GM19467 (cell line): ENCODE measurements around the gene CLIP1.
"Not testable (repeated sequence)": the region's sequence is repeated elsewhere in the genome, so short reads cannot be mapped to it uniquely, and the experiment has no call there.

Source experiments
- ATAC-seq: cut with Tn5 transposase; IDR thresholded peaks from one replicate; pipeline ENCODE4 v1.9.1; 2021; ENCODE audit warnings: mild to moderate bottlenecking, moderate library complexity; ENCODE audit not compliant: unreplicated experiment

CLIP1 gene

GRCh38 chr12:122260735-122261134, 161.7 kb downstream of the CLIP1 start:
- ATAC-seq, result not testable (repeated sequence)

GRCh38 chr12:122258939-122259338, 163.5 kb downstream of the CLIP1 start:
- ATAC-seq, result not testable (repeated sequence)

DNA sequence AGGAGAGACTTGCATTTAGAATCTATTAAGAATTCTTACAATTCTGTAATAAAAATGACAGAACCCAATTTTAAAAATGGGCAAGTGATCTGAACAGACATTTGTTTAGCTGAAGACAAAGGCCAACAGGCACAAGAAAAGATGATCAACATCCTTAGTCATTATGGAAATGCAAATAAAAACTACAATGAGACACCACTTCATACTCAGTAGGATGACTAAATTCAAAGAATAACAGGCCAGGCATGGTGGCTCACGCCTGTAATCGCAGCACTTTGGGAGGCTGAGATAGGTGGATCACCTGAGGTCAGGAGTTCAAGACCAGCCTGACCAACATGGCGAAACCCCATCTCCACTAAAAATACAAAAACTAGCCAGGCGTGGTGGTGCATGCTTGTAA, 164.0 kb downstream of the CLIP1 start:
- not testable (repeated sequence) for ATAC-seq

GRCh38 chr12:122250536-122250935, 171.9 kb downstream of the CLIP1 start:
- no peak for ATAC-seq

GRCh38 chr12:122250047-122250446, 172.4 kb downstream of the CLIP1 start:
- ATAC-seq, result no peak

DNA sequence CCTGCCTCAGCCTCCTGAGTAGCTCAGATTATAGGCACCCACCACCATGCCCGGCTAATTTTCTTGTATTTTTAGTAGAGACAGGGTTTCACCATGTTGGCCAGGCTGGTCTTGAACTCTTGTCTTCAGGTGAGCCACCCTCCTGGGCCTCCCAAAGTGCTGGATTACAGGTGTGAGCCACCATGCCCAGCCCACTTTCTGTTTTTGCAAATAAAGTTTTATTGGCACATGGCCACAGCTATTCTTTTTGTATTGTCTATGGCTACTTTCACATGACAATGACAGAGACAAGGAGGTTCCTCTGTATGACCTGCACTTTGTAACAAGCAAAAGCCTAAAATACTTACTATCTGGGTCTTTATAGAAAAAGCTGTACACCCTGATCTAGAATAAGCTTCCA, 176.9 kb downstream of the CLIP1 start:
- ATAC-seq, result no peak

- no peak for ATAC-seq
These were observed 177.7 kb downstream of the CLIP1 start for GRCh38 chr12:122244565-122245371.

GRCh38 chr12:122243965-122244364, 178.5 kb downstream of the CLIP1 start:
- no peak for ATAC-seq

DNA sequence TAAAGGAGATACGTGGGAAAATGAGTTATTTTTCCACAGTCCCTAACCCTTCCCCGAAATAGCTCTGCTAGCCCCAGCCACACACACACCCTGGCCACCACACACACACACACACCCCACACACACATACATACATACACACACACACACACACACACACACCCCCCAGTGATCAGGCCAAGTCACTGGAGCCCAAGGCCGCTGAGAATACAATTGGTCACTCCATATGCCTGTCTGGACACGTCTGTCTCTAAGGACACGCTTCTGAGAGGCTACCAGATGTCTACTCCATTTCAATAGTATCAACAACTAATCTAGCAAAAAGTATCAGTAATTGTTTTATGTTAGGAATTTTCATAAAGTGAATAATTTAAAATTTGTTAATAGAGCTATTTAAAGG, 183.6 kb downstream of the CLIP1 start:
- ATAC-seq, result no peak

DNA sequence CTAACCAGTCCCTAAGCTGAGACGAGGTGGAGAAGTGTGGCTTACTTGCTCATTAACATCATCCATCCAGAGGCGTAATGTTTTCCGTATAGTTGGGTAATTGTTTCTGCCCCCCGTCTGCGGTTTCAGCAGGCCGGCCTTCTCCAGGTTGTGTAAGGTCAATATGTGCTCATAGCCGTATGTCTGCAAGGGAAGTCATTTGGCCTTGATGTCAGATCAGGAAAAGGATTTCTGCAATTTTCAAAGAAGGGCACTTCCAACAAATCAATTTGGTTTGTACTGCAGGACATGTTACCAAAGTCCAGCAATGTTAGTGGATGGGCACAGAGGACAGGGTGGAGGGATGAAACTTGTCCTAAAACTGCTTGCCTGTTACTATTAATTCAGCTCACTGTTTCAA, 186.7 kb downstream of the CLIP1 start:
- no peak for ATAC-seq

DNA sequence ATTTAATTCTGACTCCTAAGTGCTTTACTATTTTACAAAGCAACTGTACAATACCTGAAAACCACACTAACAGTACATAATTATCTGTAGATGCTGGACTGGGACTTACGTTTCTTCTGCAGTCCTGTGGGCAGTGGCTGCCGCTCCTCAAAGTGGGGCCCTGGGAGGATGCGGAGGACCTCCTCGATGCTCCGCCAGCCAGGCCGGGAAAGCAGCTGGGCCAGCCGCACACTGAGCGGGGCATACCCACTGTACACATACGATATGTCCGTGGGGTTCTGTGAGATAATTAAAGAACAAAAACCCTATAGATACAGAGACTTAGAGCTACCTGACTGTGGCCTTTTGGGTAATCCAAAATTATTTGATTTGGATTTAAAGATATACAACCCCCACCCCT, 189.8 kb downstream of the CLIP1 start:
- no peak for ATAC-seq

GRCh38 chr12:122230798-122231197, 191.7 kb downstream of the CLIP1 start:
- no peak for ATAC-seq

GRCh38 chr12:122228092-122228491, 194.4 kb downstream of the CLIP1 start:
- ATAC-seq, result no peak

- ATAC-seq, result no peak
These were observed 195.1 kb downstream of the CLIP1 start for GRCh38 chr12:122227341-122227740.

DNA sequence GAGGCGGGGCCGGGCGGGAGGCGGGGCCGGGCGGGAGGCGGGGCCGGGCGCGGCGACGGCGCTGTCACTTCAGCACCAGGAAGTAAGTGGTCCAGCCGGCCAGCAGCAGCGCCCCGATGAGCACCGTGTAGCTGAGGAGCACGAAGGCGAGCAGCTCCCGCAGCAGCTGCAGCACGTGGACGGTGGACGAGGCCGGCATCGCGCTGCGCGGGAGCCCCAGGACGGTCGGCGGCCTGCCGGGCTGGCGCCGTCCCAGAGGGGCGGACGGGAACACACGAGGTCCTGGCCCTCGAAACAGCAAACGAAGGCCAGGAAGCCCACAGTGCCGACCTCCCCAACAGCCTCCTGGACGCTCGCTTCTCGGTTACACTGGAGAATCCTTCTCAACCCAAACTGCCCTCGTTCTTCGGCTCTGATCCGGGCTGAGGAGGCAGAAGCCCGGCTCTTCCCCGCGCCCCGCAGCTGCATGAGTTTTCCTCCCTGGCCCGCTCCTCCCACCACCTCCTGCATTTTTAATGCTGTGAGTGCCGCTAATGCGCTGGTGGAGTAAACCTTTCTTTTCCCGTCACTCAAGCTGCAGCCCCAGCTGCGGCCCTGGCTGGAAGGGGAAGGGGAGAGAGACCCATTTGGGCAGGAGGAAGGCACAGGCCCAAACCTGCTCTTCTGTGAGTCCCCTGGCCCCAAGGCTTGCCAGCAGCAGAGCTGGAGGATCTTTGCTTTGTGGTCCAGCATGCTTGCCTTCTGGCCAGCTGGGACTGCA, 195.9 kb downstream of the CLIP1 start:
- ATAC-seq, result no peak

DNA sequence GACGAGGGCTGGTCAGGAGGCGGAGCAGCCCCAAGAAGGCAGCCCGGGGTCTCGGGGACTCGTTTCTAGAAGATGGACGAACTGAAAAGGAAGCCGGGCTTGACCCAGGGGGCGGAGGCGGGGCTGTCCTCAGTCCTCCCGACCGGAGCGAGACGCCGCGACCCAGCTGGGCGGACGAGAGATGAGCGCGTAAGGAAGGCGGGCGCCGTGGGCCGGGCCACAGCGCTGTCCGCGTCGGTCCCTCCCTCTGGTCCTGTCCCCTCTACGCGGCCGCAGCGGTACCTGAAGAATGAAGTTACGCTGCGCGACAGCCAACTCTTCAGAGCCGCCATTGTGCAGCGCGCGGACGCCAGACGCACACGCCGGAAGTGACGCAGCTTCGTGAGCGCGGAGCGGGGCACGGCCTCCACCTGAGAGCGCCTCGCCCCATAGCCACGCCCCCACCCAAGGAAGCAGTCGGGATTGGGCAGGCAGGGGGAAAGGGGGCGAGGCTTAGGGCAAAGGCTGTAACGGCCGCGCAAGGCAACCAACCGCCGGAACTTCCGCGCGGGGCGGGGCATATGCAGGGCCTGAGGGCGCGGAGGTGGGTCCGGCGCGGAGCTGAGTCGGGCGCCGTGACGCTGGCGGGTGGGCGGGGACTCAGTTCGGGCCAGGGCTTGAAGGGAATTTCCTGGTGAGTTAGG, 196.6 kb downstream of the CLIP1 start, which contains the start of gene DIABLO:
TSS of gene DIABLO (minus strand) at position 370 of the 683 bp plus-strand sequence. CDS start at position 332, 38 bp downstream.
- ATAC-seq, result peak; percentile 90
